ENCODE measurements around the gene METTL25B. TPM values are rescaled to one million over a fixed set of nuclear protein-coding genes. Genes with fewer than 3 reads are reported as not detected.
A peak's percentile ranks its signal among the peaks of the same experiment; 100 is the strongest.

Gene METTL25B
- total and polyA plus RNA-seq, 10 donors, result 23.2 to 43.8 (median 33.9) TPM

GRCh38 chr1:156740237-156740740, 12.0 kb downstream of the METTL25B start:
- Histone ChIP-seq H3K9me3 (no peaks in the 10 kb centered on the region), H3K36me3 (peaks cover 0 to 72% (median 50%) of the 10 kb centered on the region in 6 donors), H3K27me3 (replicated peaks in 1 of 7) (no peaks in the 10 kb centered on the region), H3K4me3 (peak overlapping the region; percentile 84 to 92 (median 90)), H3K4me1 (peaks cover 11 to 65% (median 30%) of the 10 kb centered on the region in 6 donors), H3K27ac (peak overlapping the region; percentile 87 to 96 (median 91))
- intact Hi-C loops (cut with DNase I; ENCODE audit: low total_unique reads), result no loop called here
- no peak for TF ChIP-seq POLR2A (IDR thresholded peaks at IDR 0.05)
- no peak for TF ChIP-seq POLR2AphosphoS5 (IDR thresholded peaks at IDR 0.05)
- TF ChIP-seq CTCF (IDR thresholded peaks at IDR 0.05 in 8 of 11, conservative IDR thresholded peaks at IDR 0.05 in 3 of 11), result no peak
- no peak for DNase-seq
- 17 to 33% (median 21%) methylated on average over 7 of the region's 7 CpGs for WGBS, 5 donors

GRCh38 chr1:156740741-156741480, 12.6 kb downstream of the METTL25B start, which contains the start of gene MRPL24:
Gene MRPL24 (minus strand): TSS chr1:156741088. CDS start chr1:156738704, 2,384 bp downstream.
- Histone ChIP-seq H3K36me3 (peaks cover 0 to 69% (median 48%) of the 10 kb centered on the region in 6 donors), H3K27me3 (replicated peaks in 1 of 7) (no peaks in the 10 kb centered on the region), H3K4me3 (peak within 1 kb of the TSS; percentile 84 to 92 (median 90)), H3K4me1 (peaks cover 11 to 71% (median 36%) of the 10 kb centered on the region in 6 donors), H3K27ac (peak within 1 kb of the TSS; percentile 87 to 96 (median 91)), H3K9me3 (no peaks in the 10 kb centered on the region)
- DNase-seq, result peak; percentile 98
- 0 to 1% (median 0%) methylated on average over 27 to 38 of the region's 38 CpGs for WGBS, 5 donors
- intact Hi-C loops (cut with DNase I; ENCODE audit: low total_unique reads), result no loop called here
- TF ChIP-seq CTCF (IDR thresholded peaks at IDR 0.05 in 8 of 11, conservative IDR thresholded peaks at IDR 0.05 in 3 of 11) (peak in 2 of 11 experiments; percentile 12 to 15), POLR2AphosphoS5 (IDR thresholded peaks at IDR 0.05) (peak; percentile 90 to 97 (median 92)), POLR2A (IDR thresholded peaks at IDR 0.05) (peak in 1 of 3 donors; percentile 80)

- TF ChIP-seq POLR2AphosphoS5 (IDR thresholded peaks at IDR 0.05), result no peak
- TF ChIP-seq CTCF (IDR thresholded peaks at IDR 0.05 in 8 of 11, conservative IDR thresholded peaks at IDR 0.05 in 3 of 11), result no peak
- TF ChIP-seq POLR2A (IDR thresholded peaks at IDR 0.05), result peak in 1 of 3 donors; percentile 42
- 29 to 51% (median 35%) methylated on average over 8 of the region's 8 CpGs for WGBS, 5 donors
Measured at GRCh38 chr1:156741481-156741983, 13.3 kb downstream of the METTL25B start.

GRCh38 chr1:156742017-156742416, 13.7 kb downstream of the METTL25B start:
- no peak for DNase-seq
- peak overlapping the region; percentile 87 to 96 (median 91) for H3K27ac ChIP-seq
- peaks cover 0 to 58% (median 37%) of the 10 kb centered on the region in 6 donors for H3K36me3 ChIP-seq
- 74 to 90% (median 77%) methylated on average over 3 of the region's 3 CpGs for WGBS, 5 donors
- H3K27me3 ChIP-seq (replicated peaks in 1 of 7), result no peaks in the 10 kb centered on the region
- H3K4me3 ChIP-seq, result peak overlapping the region in 1 of 8 donors; percentile 90
- no peaks in the 10 kb centered on the region for H3K9me3 ChIP-seq
- peaks cover 19 to 82% (median 47%) of the 10 kb centered on the region in 6 donors for H3K4me1 ChIP-seq
- intact Hi-C loops (cut with DNase I; ENCODE audit: low total_unique reads), result no loop called here
- TF ChIP-seq POLR2A (IDR thresholded peaks at IDR 0.05) (no peak), CTCF (IDR thresholded peaks at IDR 0.05 in 8 of 11, conservative IDR thresholded peaks at IDR 0.05 in 3 of 11) (no peak), POLR2AphosphoS5 (IDR thresholded peaks at IDR 0.05) (no peak)

More at GRCh38 chr1:156741481-156741983, 13.3 kb downstream of the METTL25B start:
- Histone ChIP-seq H3K9me3 (no peaks in the 10 kb centered on the region), H3K27ac (peak overlapping the region; percentile 87 to 96 (median 91)), H3K36me3 (peaks cover 0 to 63% (median 42%) of the 10 kb centered on the region in 6 donors), H3K27me3 (replicated peaks in 1 of 7) (no peaks in the 10 kb centered on the region), H3K4me1 (peaks cover 17 to 78% (median 42%) of the 10 kb centered on the region in 6 donors), H3K4me3 (peak overlapping the region in 6 of 8 donors; percentile 87 to 92 (median 90))
- intact Hi-C loops (cut with DNase I; ENCODE audit: low total_unique reads), result no loop called here
- no peak for DNase-seq
